Measurements from ENCODE around the gene STX5. TPM values are rescaled to one million over a fixed set of nuclear protein-coding genes. Genes with fewer than 3 reads are reported as not detected.
A peak's percentile ranks its signal among the peaks of the same experiment; 100 is the strongest.

Gene STX5
- total and polyA plus RNA-seq, 9 of the 15 experiments (the other 6 are each of a cell fraction or from before 2014, with no cell fraction given), result 2.8 to 28.6 (median 23.7) TPM

DNA sequence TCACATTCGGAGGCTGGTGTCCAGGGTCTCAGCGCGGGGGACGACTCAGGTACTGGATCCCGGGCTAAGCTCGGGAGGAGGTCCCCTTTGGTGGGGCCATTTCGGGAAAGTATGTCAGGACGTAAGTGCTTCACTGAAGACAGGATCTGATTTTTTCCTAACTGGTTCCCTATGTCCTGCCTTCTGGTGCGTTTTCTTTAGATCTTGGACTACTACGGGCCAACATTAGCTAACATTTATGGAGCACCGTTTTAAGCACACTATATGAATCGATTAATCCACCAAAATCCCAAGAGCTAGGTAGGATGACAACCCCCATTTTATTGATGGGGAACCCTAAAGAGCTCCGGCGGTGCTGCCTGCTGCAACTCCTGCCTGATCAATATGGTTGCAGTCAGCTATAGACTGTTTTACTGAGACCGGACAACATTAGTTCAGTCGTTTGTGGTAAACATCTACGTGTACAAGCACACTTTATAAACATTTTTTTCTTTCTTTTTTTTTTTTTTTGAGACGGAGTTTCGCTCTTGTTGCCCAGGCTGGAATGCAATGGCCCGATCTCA is 24.6 kb upstream of the STX5 start (continued):
- TF ChIP-seq, protein P1, sequence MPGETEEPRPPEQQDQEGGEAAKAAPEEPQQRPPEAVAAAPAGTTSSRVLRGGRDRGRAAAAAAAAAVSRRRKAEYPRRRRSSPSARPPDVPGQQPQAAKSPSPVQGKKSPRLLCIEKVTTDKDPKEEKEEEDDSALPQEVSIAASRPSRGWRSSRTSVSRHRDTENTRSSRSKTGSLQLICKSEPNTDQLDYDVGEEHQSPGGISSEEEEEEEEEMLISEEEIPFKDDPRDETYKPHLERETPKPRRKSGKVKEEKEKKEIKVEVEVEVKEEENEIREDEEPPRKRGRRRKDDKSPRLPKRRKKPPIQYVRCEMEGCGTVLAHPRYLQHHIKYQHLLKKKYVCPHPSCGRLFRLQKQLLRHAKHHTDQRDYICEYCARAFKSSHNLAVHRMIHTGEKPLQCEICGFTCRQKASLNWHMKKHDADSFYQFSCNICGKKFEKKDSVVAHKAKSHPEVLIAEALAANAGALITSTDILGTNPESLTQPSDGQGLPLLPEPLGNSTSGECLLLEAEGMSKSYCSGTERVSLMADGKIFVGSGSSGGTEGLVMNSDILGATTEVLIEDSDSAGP (CRISPR knock-in tag; IDR thresholded peaks at IDR 0.05), result no peak
- TF ChIP-seq RHOXF2B (CRISPR knock-in tag; conservative IDR thresholded peaks at IDR 0.05), result 0 out of 2 replicates have a peak, but pooled peaks have one; percentile 86
- no peak for TF ChIP-seq CAMTA2 (CRISPR knock-in tag; conservative IDR thresholded peaks at IDR 0.05)
- TF ChIP-seq RBM22 (IDR thresholded peaks at IDR 0.05; ENCODE audit: low read depth, low read length, poor library complexity, severe bottlenecking), result no peak
- TF ChIP-seq, protein P2, sequence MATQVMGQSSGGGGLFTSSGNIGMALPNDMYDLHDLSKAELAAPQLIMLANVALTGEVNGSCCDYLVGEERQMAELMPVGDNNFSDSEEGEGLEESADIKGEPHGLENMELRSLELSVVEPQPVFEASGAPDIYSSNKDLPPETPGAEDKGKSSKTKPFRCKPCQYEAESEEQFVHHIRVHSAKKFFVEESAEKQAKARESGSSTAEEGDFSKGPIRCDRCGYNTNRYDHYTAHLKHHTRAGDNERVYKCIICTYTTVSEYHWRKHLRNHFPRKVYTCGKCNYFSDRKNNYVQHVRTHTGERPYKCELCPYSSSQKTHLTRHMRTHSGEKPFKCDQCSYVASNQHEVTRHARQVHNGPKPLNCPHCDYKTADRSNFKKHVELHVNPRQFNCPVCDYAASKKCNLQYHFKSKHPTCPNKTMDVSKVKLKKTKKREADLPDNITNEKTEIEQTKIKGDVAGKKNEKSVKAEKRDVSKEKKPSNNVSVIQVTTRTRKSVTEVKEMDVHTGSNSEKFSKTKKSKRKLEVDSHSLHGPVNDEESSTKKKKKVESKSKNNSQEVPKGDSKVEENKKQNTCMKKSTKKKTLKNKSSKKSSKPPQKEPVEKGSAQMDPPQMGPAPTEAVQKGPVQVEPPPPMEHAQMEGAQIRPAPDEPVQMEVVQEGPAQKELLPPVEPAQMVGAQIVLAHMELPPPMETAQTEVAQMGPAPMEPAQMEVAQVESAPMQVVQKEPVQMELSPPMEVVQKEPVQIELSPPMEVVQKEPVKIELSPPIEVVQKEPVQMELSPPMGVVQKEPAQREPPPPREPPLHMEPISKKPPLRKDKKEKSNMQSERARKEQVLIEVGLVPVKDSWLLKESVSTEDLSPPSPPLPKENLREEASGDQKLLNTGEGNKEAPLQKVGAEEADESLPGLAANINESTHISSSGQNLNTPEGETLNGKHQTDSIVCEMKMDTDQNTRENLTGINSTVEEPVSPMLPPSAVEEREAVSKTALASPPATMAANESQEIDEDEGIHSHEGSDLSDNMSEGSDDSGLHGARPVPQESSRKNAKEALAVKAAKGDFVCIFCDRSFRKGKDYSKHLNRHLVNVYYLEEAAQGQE (IDR thresholded peaks at IDR 0.05; ENCODE audit: borderline replicate concordance), result no peak
- TF ChIP-seq, protein P2 (CRISPR knock-in tag; IDR thresholded peaks at IDR 0.05; ENCODE audit: low read depth), result no peak
- TF ChIP-seq CSDE1 (IDR thresholded peaks at IDR 0.05), result no peak
- TF ChIP-seq, protein P3, sequence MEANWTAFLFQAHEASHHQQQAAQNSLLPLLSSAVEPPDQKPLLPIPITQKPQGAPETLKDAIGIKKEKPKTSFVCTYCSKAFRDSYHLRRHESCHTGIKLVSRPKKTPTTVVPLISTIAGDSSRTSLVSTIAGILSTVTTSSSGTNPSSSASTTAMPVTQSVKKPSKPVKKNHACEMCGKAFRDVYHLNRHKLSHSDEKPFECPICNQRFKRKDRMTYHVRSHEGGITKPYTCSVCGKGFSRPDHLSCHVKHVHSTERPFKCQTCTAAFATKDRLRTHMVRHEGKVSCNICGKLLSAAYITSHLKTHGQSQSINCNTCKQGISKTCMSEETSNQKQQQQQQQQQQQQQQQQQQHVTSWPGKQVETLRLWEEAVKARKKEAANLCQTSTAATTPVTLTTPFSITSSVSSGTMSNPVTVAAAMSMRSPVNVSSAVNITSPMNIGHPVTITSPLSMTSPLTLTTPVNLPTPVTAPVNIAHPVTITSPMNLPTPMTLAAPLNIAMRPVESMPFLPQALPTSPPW (CRISPR knock-in tag; IDR thresholded peaks at IDR 0.05), result no peak
- TF ChIP-seq, protein P4, sequence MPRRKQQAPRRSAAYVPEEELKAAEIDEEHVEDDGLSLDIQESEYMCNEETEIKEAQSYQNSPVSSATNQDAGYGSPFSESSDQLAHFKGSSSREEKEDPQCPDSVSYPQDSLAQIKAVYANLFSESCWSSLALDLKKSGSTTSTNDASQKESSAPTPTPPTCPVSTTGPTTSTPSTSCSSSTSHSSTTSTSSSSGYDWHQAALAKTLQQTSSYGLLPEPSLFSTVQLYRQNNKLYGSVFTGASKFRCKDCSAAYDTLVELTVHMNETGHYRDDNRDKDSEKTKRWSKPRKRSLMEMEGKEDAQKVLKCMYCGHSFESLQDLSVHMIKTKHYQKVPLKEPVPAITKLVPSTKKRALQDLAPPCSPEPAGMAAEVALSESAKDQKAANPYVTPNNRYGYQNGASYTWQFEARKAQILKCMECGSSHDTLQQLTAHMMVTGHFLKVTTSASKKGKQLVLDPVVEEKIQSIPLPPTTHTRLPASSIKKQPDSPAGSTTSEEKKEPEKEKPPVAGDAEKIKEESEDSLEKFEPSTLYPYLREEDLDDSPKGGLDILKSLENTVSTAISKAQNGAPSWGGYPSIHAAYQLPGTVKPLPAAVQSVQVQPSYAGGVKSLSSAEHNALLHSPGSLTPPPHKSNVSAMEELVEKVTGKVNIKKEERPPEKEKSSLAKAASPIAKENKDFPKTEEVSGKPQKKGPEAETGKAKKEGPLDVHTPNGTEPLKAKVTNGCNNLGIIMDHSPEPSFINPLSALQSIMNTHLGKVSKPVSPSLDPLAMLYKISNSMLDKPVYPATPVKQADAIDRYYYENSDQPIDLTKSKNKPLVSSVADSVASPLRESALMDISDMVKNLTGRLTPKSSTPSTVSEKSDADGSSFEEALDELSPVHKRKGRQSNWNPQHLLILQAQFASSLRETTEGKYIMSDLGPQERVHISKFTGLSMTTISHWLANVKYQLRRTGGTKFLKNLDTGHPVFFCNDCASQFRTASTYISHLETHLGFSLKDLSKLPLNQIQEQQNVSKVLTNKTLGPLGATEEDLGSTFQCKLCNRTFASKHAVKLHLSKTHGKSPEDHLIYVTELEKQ (CRISPR knock-in tag; IDR thresholded peaks at IDR 0.05), result no peak
- no peak for TF ChIP-seq ZNF274 (IDR thresholded peaks at IDR 0.05; ENCODE audit: borderline replicate concordance, low read depth, low read length)

Data from K562 (cell line).